ENCODE data around the gene GTF3C4. TPM values are rescaled to one million over a fixed set of nuclear protein-coding genes. Genes with fewer than 3 reads are reported as not detected.

Gene GTF3C4
- total and polyA plus RNA-seq, 3 donors from 2014 or later = 17.2 to 19.4 (median 18.4) TPM

DNA sequence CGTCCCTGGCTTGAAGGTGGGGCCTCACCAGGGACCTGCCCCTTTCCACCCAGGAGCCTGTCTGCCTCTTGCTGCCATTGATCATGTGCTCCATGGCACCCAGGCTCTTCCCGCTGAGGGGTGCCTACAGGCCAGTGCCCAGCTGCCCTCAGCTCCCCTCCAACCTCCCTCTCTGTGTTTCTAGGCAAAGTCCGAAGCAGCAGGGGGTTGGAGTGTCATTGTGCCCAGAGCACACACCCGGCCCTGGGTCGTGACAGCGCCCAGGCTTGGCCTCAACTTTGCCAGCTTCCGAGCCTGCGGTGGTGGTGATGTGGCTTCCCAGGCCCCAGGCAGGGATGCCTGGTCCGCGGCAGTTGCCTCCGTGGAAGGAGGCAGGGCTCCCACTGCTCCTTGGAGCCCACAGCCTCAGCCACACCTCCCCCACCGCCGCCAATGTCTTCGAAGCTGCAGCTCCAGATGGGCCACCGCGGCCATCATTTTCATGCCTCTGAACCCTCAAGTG lies 52.4 kb downstream of the GTF3C4 start:
- H3K9me3 ChIP-seq = no peaks in the 10 kb centered on the region
- no peaks in the 10 kb centered on the region for H3K36me3 ChIP-seq (ENCODE audit: low read depth, missing control alignments)
- H3K27me3 ChIP-seq = no peaks in the 10 kb centered on the region
- no peak overlapping the region for H3K4me3 ChIP-seq
- no peaks in the 10 kb centered on the region for H3K4me1 ChIP-seq
- no peak for DNase-seq
- no peak overlapping the region for H3K27ac ChIP-seq
- no peak for TF ChIP-seq POLR2A (IDR thresholded peaks at IDR 0.05)
- no peak for TF ChIP-seq CTCF (IDR thresholded peaks at IDR 0.05)
- intact Hi-C loops (cut with DNase I; ENCODE audit: low total_unique reads) = no loop called here
- 93 to 96% methylated on average over 5 to 16 of the region's 16 CpGs for WGBS, 2 donors

GRCh38 chr9:132723809-132724208 lies 53.5 kb downstream of the GTF3C4 start:
- intact Hi-C loops (cut with DNase I; ENCODE audit: low total_unique reads) = no loop called here
- Histone ChIP-seq H3K27ac (no peak overlapping the region), H3K27me3 (no peaks in the 10 kb centered on the region), H3K4me1 (no peaks in the 10 kb centered on the region), H3K4me3 (no peak overlapping the region), H3K9me3 (no peaks in the 10 kb centered on the region), H3K36me3 (ENCODE audit: low read depth, missing control alignments) (no peaks in the 10 kb centered on the region)
- TF ChIP-seq CTCF (IDR thresholded peaks at IDR 0.05) (no peak), POLR2A (IDR thresholded peaks at IDR 0.05) (no peak)
- WGBS, 2 donors = 80 to 100% methylated on average over 1 to 4 of the region's 4 CpGs
- DNase-seq = no peak

GRCh38 chr9:132725306-132725705 lies 55.0 kb downstream of the GTF3C4 start:
- DNase-seq = no peak
- 91 to 97% methylated on average over 12 to 13 of the region's 13 CpGs for WGBS, 2 donors
- H3K9me3 ChIP-seq = no peaks in the 10 kb centered on the region
- no peaks in the 10 kb centered on the region for H3K27me3 ChIP-seq
- no peaks in the 10 kb centered on the region for H3K36me3 ChIP-seq (ENCODE audit: low read depth, missing control alignments)
- H3K4me3 ChIP-seq = no peak overlapping the region
- intact Hi-C loops (cut with DNase I; ENCODE audit: low total_unique reads) = no loop called here
- peaks cover 3% of the 10 kb centered on the region for H3K4me1 ChIP-seq
- TF ChIP-seq POLR2A (IDR thresholded peaks at IDR 0.05) = no peak
- no peak for TF ChIP-seq CTCF (IDR thresholded peaks at IDR 0.05)
- H3K27ac ChIP-seq = no peak overlapping the region

- no peak for TF ChIP-seq CTCF (IDR thresholded peaks at IDR 0.05)
- no peak for TF ChIP-seq POLR2A (IDR thresholded peaks at IDR 0.05)
- Histone ChIP-seq H3K27me3 (no peaks in the 10 kb centered on the region), H3K27ac (no peak overlapping the region), H3K4me1 (peaks cover 3% of the 10 kb centered on the region), H3K9me3 (no peaks in the 10 kb centered on the region), H3K4me3 (no peak overlapping the region), H3K36me3 (ENCODE audit: low read depth, missing control alignments) (no peaks in the 10 kb centered on the region)
- 77 to 88% methylated on average over 6 to 8 of the region's 8 CpGs for WGBS, 2 donors
- DNase-seq = no peak
- intact Hi-C loops (cut with DNase I; ENCODE audit: low total_unique reads) = no loop called here
Measured at GRCh38 chr9:132726576-132727130, 56.4 kb downstream of the GTF3C4 start.

DNA sequence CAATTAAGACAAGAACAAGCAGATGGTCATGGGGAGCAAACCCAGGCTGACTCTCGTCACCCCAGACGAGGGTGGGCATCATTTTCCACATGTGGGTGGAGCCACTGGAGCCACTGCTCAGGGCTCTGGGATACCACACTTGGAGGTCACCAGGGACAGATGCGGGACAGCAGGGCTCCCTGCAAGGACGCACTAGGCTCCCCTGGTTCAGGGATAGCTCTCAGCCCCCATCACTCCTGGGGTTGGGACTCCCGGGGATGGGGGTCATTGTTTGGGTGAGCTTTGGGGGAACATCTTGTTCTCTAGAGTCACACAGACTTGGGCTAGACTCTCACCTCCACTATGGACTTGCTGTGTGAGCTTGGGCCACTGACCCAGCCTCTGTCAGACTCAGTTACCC lies 57.8 kb downstream of the GTF3C4 start:
- Histone ChIP-seq H3K27me3 (no peaks in the 10 kb centered on the region), H3K36me3 (ENCODE audit: low read depth, missing control alignments) (no peaks in the 10 kb centered on the region), H3K27ac (no peak overlapping the region), H3K9me3 (no peaks in the 10 kb centered on the region), H3K4me1 (peaks cover 3% of the 10 kb centered on the region), H3K4me3 (no peak overlapping the region)
- DNase-seq = no peak
- no peak for TF ChIP-seq POLR2A (IDR thresholded peaks at IDR 0.05)
- 91 to 96% methylated on average over 4 to 5 of the region's 5 CpGs for WGBS, 2 donors
- intact Hi-C loops (cut with DNase I; ENCODE audit: low total_unique reads) = no loop called here

All from testis (tissue), 3 donors.